K562 (cell line): Measurements from ENCODE around the gene MYO5C. TPM values are rescaled to one million over a fixed set of nuclear protein-coding genes. Genes with fewer than 3 reads are reported as not detected.

Experiments
- ATAC-seq: fragments of 200-7000 bp; cut with Tn5 transposase; 3 replicates; pipeline ENCODE4 v1.9.1; 2020; ENCODE audit warnings: moderate library complexity
- BruUV-seq: library from RNA; stranded (reverse); fragments of 400-500 nt; replicated peaks from 2 replicates; lab custom pipeline; 2021; lab: Mats Ljungman, UMichigan
- CTCF ChIA-PET: fragments of 300-600 bp; formaldehyde crosslinking; extraction: SDS; loops from one replicate; lab custom pipeline; 2021; ENCODE audit warnings: low intra/inter-chr PET ratio; lab: Yijun Ruan, JAX
- POLR2A ChIA-PET: fragments of 300-600, 350-650 bp; sonication (Branson Sonifier 250); formaldehyde crosslinking; extraction: SDS; loops from one replicate; lab custom pipeline; 2021; ENCODE audit warnings: antibody characterized with exemption, inconsistent platforms; lab: Yijun Ruan, JAX
- DNase-seq, 4 experiments: peaks; one replicate each; pipeline versions ENCODE4 v3.0.0 to v3.0.0-alpha.2; 2011 to 2018; ENCODE audit warnings: low spot score in 3 of 4, mixed read lengths in 3 of 4; ENCODE audit errors: extremely low read depth in 1 of 4
- FAIRE-seq: peaks from 2 replicates; lab custom pipeline; 2011; peaks lifted over from hg19 to GRCh38; lab: Jason Lieb, UNC
- H2AFZ ChIP-seq: 2 replicates; pipeline ENCODE4 v1.6.0; 2011; ENCODE audit warnings: low read depth, low read length, control low read depth, inconsistent platforms
- H3K27ac ChIP-seq: fragments of 200-600 bp; 3 replicates; pipeline ENCODE4 v1.8.0; 2011; ENCODE audit warnings: low read depth, mild to moderate bottlenecking, control low read depth, inconsistent platforms, low read length, moderate library complexity, mixed read lengths; ENCODE audit errors: extremely low read depth
- H3K27me3 ChIP-seq, 2 experiments: fragments of 300-600 bp in 1 of 2; 2 replicates in 1 of 2; 3 replicates in 1 of 2; pipeline versions ENCODE4 v1.6.0 to v1.8.0; 2011; ENCODE audit warnings: inconsistent platforms in 2 of 2, low read length in 2 of 2, mild to moderate bottlenecking in 1 of 2, mixed read lengths in 1 of 2, moderate library complexity in 1 of 2; ENCODE audit not compliant: control insufficient read depth in 2 of 2, insufficient read depth in 2 of 2
- H3K36me3 ChIP-seq: fragments of 300-600 bp; 3 replicates; pipeline ENCODE4 v1.8.0; 2011; ENCODE audit warnings: mild to moderate bottlenecking, low read length, inconsistent platforms; ENCODE audit not compliant: control insufficient read depth, insufficient read depth
- H3K4me1 ChIP-seq, 2 experiments: fragments of 200-600 bp in 1 of 2; replicated peaks in 1 of 2; 2 replicates in 1 of 2; 3 replicates in 1 of 2; pipeline versions ENCODE4 v1.5.1 to v1.8.0; 2011; ENCODE audit warnings: inconsistent platforms in 2 of 2, low read length in 2 of 2, mild to moderate bottlenecking in 1 of 2, mixed read lengths in 1 of 2, moderate library complexity in 1 of 2; ENCODE audit not compliant: control insufficient read depth in 2 of 2, insufficient read depth in 2 of 2
- H3K4me2 ChIP-seq: 2 replicates; pipeline ENCODE4 v1.6.1; 2011; ENCODE audit warnings: low read length, control low read depth, inconsistent platforms, mixed read lengths; ENCODE audit not compliant: insufficient read depth
- H3K4me3 ChIP-seq: fragments of 200-600 bp; sonication (generic), shearing (Covaris generic); 2 replicates; pipeline ENCODE4 v1.5.1; 2016; ENCODE audit warnings: control low read depth, inconsistent platforms
- H3K79me2 ChIP-seq: fragments of 200-600 bp; 3 replicates; pipeline ENCODE4 v1.8.0; 2011; ENCODE audit warnings: low read length, inconsistent platforms; ENCODE audit not compliant: control insufficient read depth, insufficient read depth
- H3K9ac ChIP-seq, 2 experiments: 2 replicates each; pipeline versions ENCODE4 v1.6.0 to v1.6.1; 2011; ENCODE audit warnings: low read depth in 2 of 2, low read length in 2 of 2, control low read depth in 1 of 2, inconsistent platforms in 1 of 2, mild to moderate bottlenecking in 1 of 2, mixed read lengths in 1 of 2; ENCODE audit not compliant: insufficient read depth in 1 of 2
- H3K9me1 ChIP-seq: one replicate; pipeline ENCODE4 v1.6.0; 2011; ENCODE audit warnings: inconsistent platforms, mild to moderate bottlenecking, low read length, moderate library complexity; ENCODE audit not compliant: control insufficient read depth, insufficient read depth
- H3K9me3 ChIP-seq: replicated peaks from 2 replicates; pipeline ENCODE4 v1.5.1; 2011; ENCODE audit warnings: low read depth, low read length, inconsistent platforms; ENCODE audit not compliant: control insufficient read depth, insufficient read depth
- H4K20me1 ChIP-seq: replicated peaks from 2 replicates; pipeline ENCODE4 v1.6.1; 2011; ENCODE audit warnings: low read length, inconsistent platforms, mixed read lengths; ENCODE audit not compliant: control insufficient read depth, insufficient read depth
- ARID1B ChIP-seq: fragments of 450-650 bp; IDR thresholded peaks from 2 replicates; pipeline ENCODE4 v1.6.1; 2016; ENCODE audit warnings: antibody characterized with exemption, mild to moderate bottlenecking, inconsistent platforms
- FOS ChIP-seq: IDR thresholded peaks from 3 replicates; pipeline ENCODE4 v1.6.1; 2011; ENCODE audit not compliant: insufficient read length; ENCODE audit errors: extremely low read depth
- FOSL1 ChIP-seq: fragments of 200-800 bp; sonication (Bioruptor generic); conservative IDR thresholded peaks from 2 replicates; pipeline ENCODE4 v1.6.1; 2016; ENCODE audit warnings: missing genetic modification characterization, missing compliant biosample characterization
- GMEB1 ChIP-seq: fragments of 250-450 bp; sonication (Bioruptor Pico); IDR thresholded peaks from 2 replicates; pipeline ENCODE4 v1.4.0; 2020; ENCODE audit warnings: mild to moderate bottlenecking
- HNRNPK ChIP-seq: fragments of 200-400 bp; formaldehyde crosslinking; IDR thresholded peaks from one replicate; pipeline ENCODE4 v1.6.1; 2018; ENCODE audit warnings: mild to moderate bottlenecking, low read depth, low read length; ENCODE audit not compliant: poor library complexity, severe bottlenecking
- ILF3 ChIP-seq: fragments of 450-650 bp; IDR thresholded peaks from 2 replicates; pipeline ENCODE4 v1.6.1; 2018; ENCODE audit warnings: antibody characterized with exemption, mild to moderate bottlenecking, moderate library complexity, borderline replicate concordance
- JUN ChIP-seq, 2 experiments: sonication (generic) in 1 of 2; formaldehyde crosslinking in 1 of 2; IDR thresholded peaks; 2 replicates each; pipeline versions ENCODE4 v1.6.1 to v1.8.0; 2012 to 2022; ENCODE audit warnings: borderline replicate concordance in 2 of 2, mild to moderate bottlenecking in 2 of 2, improper control_type of control experiment in 1 of 2, low read depth in 1 of 2, low read length in 1 of 2, missing genetic modification reagents in 1 of 2
- JUND ChIP-seq, 2 experiments: IDR thresholded peaks; 2 replicates in 1 of 2; 3 replicates in 1 of 2; pipeline ENCODE4 v1.6.1; 2011; ENCODE audit warnings: borderline replicate concordance in 2 of 2, low read depth in 2 of 2, low read length in 2 of 2, improper control_type of control experiment in 1 of 2, missing biosample characterization in 1 of 2, missing genetic modification characterization in 1 of 2, missing genetic modification reagents in 1 of 2
- SMARCA4 ChIP-seq: fragments of 450-650 bp; IDR thresholded peaks from 2 replicates; pipeline ENCODE4 v1.6.1; 2016
- WGBS: fragments of 100-300 bp; shearing (Covaris generic); methylation state at CpG from one replicate; pipeline ENCODE4 v1.1.6; 2016; ENCODE audit warnings: low coverage, mixed read lengths; ENCODE audit not compliant: insufficient coverage; ENCODE audit errors: missing lambda C conversion rate; 5-methylcytosine and 5-hydroxymethylcytosine counted together
- in situ Hi-C: fragments of 300-500 bp; cut with MboI; formaldehyde crosslinking; loops from 4 replicates; pipeline ENCODE4 v1.15.0; 2018; ENCODE audit warnings: inconsistent platforms, mixed read lengths
- intact Hi-C: fragments of 100-400 bp; cut with micrococcal nuclease; formaldehyde crosslinking; loops from 2 replicates; pipeline ENCODE4 v1.14.2; 2022
- polyA plus RNA-seq, 8 experiments: library from polyadenylated mRNA; depleted of rRNA in 4 of 8; stranded (reverse) in 5 of 8; unstranded in 3 of 8; fragments of >200 nt; fragmentation: Nextera tagmentation in 2 of 8; fragmentation: Illumina TruSeq in 1 of 8; extraction: Ambion mirVana in 2 of 8; extraction: Trizol in 1 of 8; gene quantifications; 2 replicates each; pipeline versions ENCODE4 v1.2.1 to v1.2.3, GENCODE V29; 2011 to 2014; ENCODE audit warnings: inconsistent platforms in 1 of 8, missing spikeins in 1 of 8
- total RNA-seq, 7 experiments: library from RNA; depleted of rRNA in 6 of 7; stranded (reverse); fragments of >200 nt in 6 of 7; fragmentation: Illumina TruSeq in 2 of 7; extraction: Trizol in 2 of 7; gene quantifications; 2 replicates each; pipeline versions ENCODE4 v1.2.1 to v1.2.3, GENCODE V29; 2011 to 2021; ENCODE audit warnings: low replicate concordance in 1 of 7
- TF ChIP-seq, protein P1 (sequence below), 2 experiments: fragments of 450-650 bp in 1 of 2; sonication (generic) in 1 of 2; formaldehyde crosslinking in 1 of 2; IDR thresholded peaks in 1 of 2; conservative IDR thresholded peaks in 1 of 2; 2 replicates each; pipeline versions ENCODE4 v1.6.1 to v1.8.1; 2016 to 2023; ENCODE audit warnings: mild to moderate bottlenecking in 2 of 2, moderate library complexity in 2 of 2, inconsistent platforms in 1 of 2, missing genetic modification reagents in 1 of 2

Gene MYO5C
- total and polyA plus RNA-seq, 9 of the 15 experiments (the other 6 are each of a cell fraction or from before 2014, with no cell fraction given), result 0.01 to 0.24 TPM; not detected in 7

DNA sequence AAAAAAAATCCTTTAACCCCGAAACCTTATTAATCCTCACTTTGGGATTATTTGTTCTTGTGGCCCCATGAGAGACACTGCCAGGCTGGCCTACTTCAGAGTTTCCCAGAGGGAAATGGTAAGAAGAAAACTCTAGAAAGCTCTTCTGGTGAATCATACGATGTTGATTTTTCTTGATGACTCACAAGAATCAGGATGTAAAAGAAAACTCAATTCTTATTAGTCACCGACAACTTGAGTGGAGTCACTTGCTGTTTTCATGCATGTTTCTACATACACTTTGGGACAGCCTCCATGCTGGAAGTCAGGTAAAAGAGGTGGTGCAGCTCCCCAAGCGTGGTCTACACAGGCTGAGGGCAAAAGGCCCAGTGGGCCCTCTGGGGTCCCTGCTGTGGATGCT is 42.8 kb downstream of the MYO5C start:
- ChIA-PET POLR2A (interaction anchor here (0.6 kb wide), 1 partner anchor 35 kb away, joined by 3 read pairs; no protein-coding TSS in a partner anchor), CTCF (interaction anchor here (2.4 kb wide), 1 partner anchor 482 kb away, joined by 17 read pairs; no protein-coding TSS in a partner anchor)
- no peak overlapping the region for H3K4me3 ChIP-seq
- H3K9me1 ChIP-seq, result no peaks in the 10 kb centered on the region
- no peaks in the 10 kb centered on the region; a peak in 1 of 5 replicates for H3K4me1 ChIP-seq
- no peak overlapping the region for H3K27ac ChIP-seq
- no peak overlapping the region for H3K9ac ChIP-seq
- no peak for ATAC-seq
- peak in 1 of 4 experiments; percentile 8 for DNase-seq
- H3K27me3 ChIP-seq, result peaks cover 17 to 24% of the 10 kb centered on the region in 2 experiments; a peak in 4 of 5 replicates
- intact Hi-C loops, result loop anchor here (10.0 kb wide), 1 partner anchor 212 kb away; no protein-coding TSS in a partner anchor
- peaks cover 5% of the 10 kb centered on the region for H4K20me1 ChIP-seq
- no peak overlapping the region for H3K4me2 ChIP-seq
- WGBS, result 0% methylated on average over 4 of the region's 4 CpGs
- in situ Hi-C loops, result loop anchor here (25.0 kb wide), 1 partner anchor 935 kb away; no protein-coding TSS in a partner anchor
- no peak for FAIRE-seq
- H2AFZ ChIP-seq, result no peak overlapping the region
- no peaks in the 10 kb centered on the region for H3K9me3 ChIP-seq
- no peaks in the 10 kb centered on the region for H3K79me2 ChIP-seq
- BruUV-seq, result no TSS peak
- no peaks in the 10 kb centered on the region for H3K36me3 ChIP-seq
- TF ChIP-seq JUN (IDR thresholded peaks at IDR 0.05; ENCODE audit: borderline replicate concordance, low read depth, low read length) (peak; percentile 66; the same call in 1 of the 2 replicates), JUN (CRISPR knock-in tag; IDR thresholded peaks at IDR 0.05; ENCODE audit: borderline replicate concordance) (no peak), HNRNPK (no peak), FOSL1 (tag) (peak; percentile 97), SMARCA4 (0 out of 2 replicates have a peak, but pooled peaks have one; percentile 34), JUND (IDR thresholded peaks at IDR 0.05; ENCODE audit: borderline replicate concordance, low read depth, low read length) (peak; percentile 50; the same call in 1 of the 2 replicates), JUND (tag; IDR thresholded peaks at IDR 0.05; ENCODE audit: borderline replicate concordance, low read depth, low read length) (0 out of 3 replicates have a peak, but pooled peaks have one; percentile 37), FOS (peak; percentile 22), ILF3 (no peak), ARID1B (peak; percentile 39; the same call in 1 of the 2 replicates), GMEB1 (CRISPR knock-in tag) (no peak)
- TF ChIP-seq, protein P1, sequence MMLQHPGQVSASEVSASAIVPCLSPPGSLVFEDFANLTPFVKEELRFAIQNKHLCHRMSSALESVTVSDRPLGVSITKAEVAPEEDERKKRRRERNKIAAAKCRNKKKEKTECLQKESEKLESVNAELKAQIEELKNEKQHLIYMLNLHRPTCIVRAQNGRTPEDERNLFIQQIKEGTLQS (IDR thresholded peaks at IDR 0.05), result peak; percentile 75
- TF ChIP-seq, protein P1 (CRISPR knock-in tag; conservative IDR thresholded peaks at IDR 0.05), result no peak
- TF ChIP-seq, all 486 proteins: peak for 7
